GM23338 (cell line): ENCODE results near the gene PCOLCE2. TPM values are rescaled to one million over a fixed set of nuclear protein-coding genes. Genes with fewer than 3 reads are reported as not detected.

Source experiments
- ATAC-seq: fragments of 200-7000 bp; cut with Tn5 transposase; 3 replicates; pipeline ENCODE4 v1.9.1; 2020
- DNase-seq: peaks from one replicate; pipeline ENCODE4 v3.0.0-alpha.2; 2015; ENCODE audit warnings: low spot score
- H2AFZ ChIP-seq: fragments of 200-600 bp; sonication (generic); 2 replicates; pipeline ENCODE4 v1.8.0; 2016; ENCODE audit warnings: antibody characterized with exemption, mild to moderate bottlenecking, moderate library complexity
- H3F3A ChIP-seq: fragments of 200-600 bp; sonication (generic); replicated peaks from 2 replicates; pipeline ENCODE4 v1.8.0; 2017; ENCODE audit warnings: antibody characterized with exemption, mixed run types, low read depth
- H3K27ac ChIP-seq: fragments of 200-600 bp; sonication (generic); 2 replicates; pipeline ENCODE4 v1.6.1; 2016; ENCODE audit warnings: low read depth
- H3K27me3 ChIP-seq: fragments of 200-600 bp; sonication (generic); 2 replicates; pipeline ENCODE4 v1.8.0; 2016; ENCODE audit warnings: mild to moderate bottlenecking, mixed run types, moderate library complexity; ENCODE audit not compliant: insufficient read depth
- H3K36me3 ChIP-seq: fragments of 200-600 bp; sonication (generic); 2 replicates; pipeline ENCODE4 v1.8.0; 2016; ENCODE audit warnings: mild to moderate bottlenecking; ENCODE audit not compliant: insufficient read depth
- H3K4me1 ChIP-seq: fragments of 200-600 bp; sonication (generic); 2 replicates; pipeline ENCODE4 v1.8.0; 2016; ENCODE audit warnings: mild to moderate bottlenecking, moderate library complexity; ENCODE audit not compliant: insufficient read depth
- H3K4me2 ChIP-seq: fragments of 200-600 bp; sonication (generic); 2 replicates; pipeline ENCODE4 v1.7.1; 2017; ENCODE audit warnings: mixed run types
- H3K4me3 ChIP-seq: fragments of 200-600 bp; sonication (generic); 2 replicates; pipeline ENCODE4 v1.6.1; 2016; ENCODE audit warnings: mixed run types
- H3K79me2 ChIP-seq: fragments of 200-600 bp; sonication (generic); replicated peaks from 2 replicates; pipeline ENCODE4 v1.8.0; 2017; ENCODE audit warnings: mild to moderate bottlenecking; ENCODE audit not compliant: insufficient read depth
- H3K9me2 ChIP-seq: fragments of 200-600 bp; sonication (generic); 2 replicates; pipeline ENCODE4 v1.8.0; 2017; ENCODE audit not compliant: insufficient read depth
- H4K20me1 ChIP-seq: fragments of 200-600 bp; sonication (generic); replicated peaks from 2 replicates; pipeline ENCODE4 v1.8.0; 2017; ENCODE audit warnings: mild to moderate bottlenecking; ENCODE audit not compliant: insufficient read depth
- H3K27ac Mint-ChIP-seq: 2 replicates; pipeline ENCODE4 v1.8.0; 2020; ENCODE audit warnings: inconsistent platforms, mild to moderate bottlenecking, moderate library complexity, mixed read lengths
- H3K27me3 Mint-ChIP-seq: 3 replicates; pipeline ENCODE4 v1.8.0; 2022; ENCODE audit warnings: low read depth, mild to moderate bottlenecking, moderate library complexity, mixed read lengths, inconsistent platforms; ENCODE audit not compliant: insufficient read depth, poor library complexity
- H3K36me3 Mint-ChIP-seq: 3 replicates; pipeline ENCODE4 v1.8.0; 2021; ENCODE audit warnings: low read depth, mild to moderate bottlenecking, inconsistent platforms, moderate library complexity, mixed read lengths
- H3K4me1 Mint-ChIP-seq: 3 replicates; pipeline ENCODE4 v1.8.0; 2020; ENCODE audit warnings: mild to moderate bottlenecking, inconsistent platforms, mixed read lengths
- H3K4me3 Mint-ChIP-seq: 3 replicates; pipeline ENCODE4 v1.8.0; 2021; ENCODE audit warnings: moderate library complexity, mild to moderate bottlenecking, inconsistent platforms, mixed read lengths
- H3K9me3 Mint-ChIP-seq: 3 replicates; pipeline ENCODE4 v1.8.0; 2020; ENCODE audit warnings: moderate library complexity, mild to moderate bottlenecking, inconsistent platforms, mixed read lengths
- CREB1 ChIP-seq: fragments of 250-450 bp; sonication (Bioruptor Pico); IDR thresholded peaks from 2 replicates; pipeline ENCODE4 v1.5.0; 2020; ENCODE audit warnings: low read depth, mild to moderate bottlenecking, moderate library complexity
- EZH2 ChIP-seq: fragments of 200-600 bp; sonication (generic); IDR thresholded peaks from one replicate; pipeline ENCODE4 v1.8.0; 2017; ENCODE audit warnings: antibody characterized with exemption, mild to moderate bottlenecking, low read depth; ENCODE audit not compliant: unreplicated experiment
- EZH2phosphoT487 ChIP-seq: fragments of 200-600 bp; sonication (generic); IDR thresholded peaks from one replicate; pipeline ENCODE4 v1.8.1; 2018; ENCODE audit warnings: antibody characterized with exemption; ENCODE audit not compliant: unreplicated experiment
- JUNB ChIP-seq: IDR thresholded peaks from one replicate; pipeline ENCODE4 v1.6.1; 2016; ENCODE audit warnings: antibody characterized with exemption; ENCODE audit not compliant: unreplicated experiment
- POLR2AphosphoS5 ChIP-seq: IDR thresholded peaks from 2 replicates; pipeline ENCODE4 v1.6.1; 2016; ENCODE audit warnings: antibody characterized with exemption, low read depth
- REST ChIP-seq: IDR thresholded peaks from one replicate; pipeline ENCODE4 v1.6.1; 2018; ENCODE audit warnings: antibody characterized with exemption; ENCODE audit not compliant: unreplicated experiment
- STAT1 ChIP-seq: IDR thresholded peaks from one replicate; pipeline ENCODE4 v1.6.1; 2016; ENCODE audit warnings: antibody characterized with exemption; ENCODE audit not compliant: unreplicated experiment
- ZNF114 ChIP-seq: fragments of 250-450 bp; sonication (Bioruptor Pico); IDR thresholded peaks from 2 replicates; pipeline ENCODE4 v1.5.0; 2020; ENCODE audit warnings: mild to moderate bottlenecking, moderate library complexity
- ZNF331 ChIP-seq: fragments of 250-450 bp; sonication (Bioruptor Pico); IDR thresholded peaks from 2 replicates; pipeline ENCODE4 v1.5.0; 2020; ENCODE audit warnings: low read depth, mild to moderate bottlenecking, moderate library complexity
- polyA plus RNA-seq: library from polyadenylated mRNA; unstranded; fragments of >200 nt; fragmentation: Nextera tagmentation; extraction: Ambion mirVana; gene quantifications from 2 replicates; pipeline ENCODE4 v1.2.1, GENCODE V29; 2016
- total RNA-seq: library from RNA; depleted of rRNA; stranded (reverse); fragments of >200 nt; shearing (Covaris generic); gene quantifications from 2 replicates; pipeline ENCODE4 v1.2.3, GENCODE V29; 2014
- TF ChIP-seq, protein P1 (sequence below), 2 experiments: fragments of 200-600 bp in 1 of 2; sonication (generic) in 1 of 2; conservative IDR thresholded peaks; 2 replicates each; pipeline versions ENCODE4 v1.5.1 to v1.6.1; 2016 to 2017; ENCODE audit warnings: antibody characterized with exemption in 2 of 2, low read depth in 2 of 2, mild to moderate bottlenecking in 2 of 2, moderate library complexity in 1 of 2

Gene PCOLCE2
- total and polyA plus RNA-seq, 2 experiments from 2014 or later, result 17.7 to 22.6 TPM

DNA sequence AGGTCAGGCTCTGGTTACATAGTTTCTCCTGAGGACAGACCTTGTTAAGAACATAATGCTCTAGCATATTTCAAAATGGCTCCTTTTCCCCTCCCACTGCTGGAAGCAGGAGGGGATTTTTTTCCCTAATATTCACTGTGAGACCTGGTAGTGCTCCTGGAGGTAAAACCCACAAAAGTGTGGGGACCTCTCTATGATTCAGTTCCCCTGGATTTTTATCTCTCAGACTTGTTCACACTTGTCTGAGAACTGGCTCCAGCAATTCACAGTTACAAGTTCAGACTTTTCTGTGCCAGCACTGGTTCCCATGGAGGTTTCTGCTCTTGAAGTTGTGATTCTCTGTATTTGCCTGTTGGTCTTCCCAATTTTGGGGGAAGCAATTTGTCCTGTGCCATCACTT, 36.3 kb upstream of the PCOLCE2 start:
- H3F3A ChIP-seq, result no peaks in the 10 kb centered on the region
- no peaks in the 10 kb centered on the region for H4K20me1 ChIP-seq
- no peaks in the 10 kb centered on the region for H3K79me2 ChIP-seq
- no peak overlapping the region for H3K27ac ChIP-seq
- TF ChIP-seq ZNF114 (CRISPR knock-in tag) (no peak), REST (no peak), STAT1 (no peak), EZH2phosphoT487 (no peak), CREB1 (no peak), EZH2 (no peak), ZNF331 (no peak)
- TF ChIP-seq, protein P1, sequence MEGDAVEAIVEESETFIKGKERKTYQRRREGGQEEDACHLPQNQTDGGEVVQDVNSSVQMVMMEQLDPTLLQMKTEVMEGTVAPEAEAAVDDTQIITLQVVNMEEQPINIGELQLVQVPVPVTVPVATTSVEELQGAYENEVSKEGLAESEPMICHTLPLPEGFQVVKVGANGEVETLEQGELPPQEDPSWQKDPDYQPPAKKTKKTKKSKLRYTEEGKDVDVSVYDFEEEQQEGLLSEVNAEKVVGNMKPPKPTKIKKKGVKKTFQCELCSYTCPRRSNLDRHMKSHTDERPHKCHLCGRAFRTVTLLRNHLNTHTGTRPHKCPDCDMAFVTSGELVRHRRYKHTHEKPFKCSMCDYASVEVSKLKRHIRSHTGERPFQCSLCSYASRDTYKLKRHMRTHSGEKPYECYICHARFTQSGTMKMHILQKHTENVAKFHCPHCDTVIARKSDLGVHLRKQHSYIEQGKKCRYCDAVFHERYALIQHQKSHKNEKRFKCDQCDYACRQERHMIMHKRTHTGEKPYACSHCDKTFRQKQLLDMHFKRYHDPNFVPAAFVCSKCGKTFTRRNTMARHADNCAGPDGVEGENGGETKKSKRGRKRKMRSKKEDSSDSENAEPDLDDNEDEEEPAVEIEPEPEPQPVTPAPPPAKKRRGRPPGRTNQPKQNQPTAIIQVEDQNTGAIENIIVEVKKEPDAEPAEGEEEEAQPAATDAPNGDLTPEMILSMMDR (conservative IDR thresholded peaks at IDR 0.05; ENCODE audit: low read depth in 2 of 2), result no peak
- Mint-ChIP-seq H3K4me1 (no peaks in the 10 kb centered on the region), H3K4me3 (no peak overlapping the region), H3K27me3 (no peaks in the 10 kb centered on the region), H3K36me3 (no peaks in the 10 kb centered on the region; the same call in 2 of the 3 replicates), H3K9me3 (peaks cover 10% of the 10 kb centered on the region; the same call in 2 of the 3 replicates), H3K27ac (no peak overlapping the region)
- H3K9me2 ChIP-seq, result no peaks in the 10 kb centered on the region
- H3K27me3 ChIP-seq, result no peaks in the 10 kb centered on the region
- ATAC-seq (no peak), DNase-seq (no peak)
- no peaks in the 10 kb centered on the region for H3K36me3 ChIP-seq
- no peaks in the 10 kb centered on the region for H3K4me1 ChIP-seq
- H3K4me3 ChIP-seq, result no peak overlapping the region
- H3K4me2 ChIP-seq, result no peak overlapping the region
- peak overlapping the region; percentile 63 for H2AFZ ChIP-seq

DNA sequence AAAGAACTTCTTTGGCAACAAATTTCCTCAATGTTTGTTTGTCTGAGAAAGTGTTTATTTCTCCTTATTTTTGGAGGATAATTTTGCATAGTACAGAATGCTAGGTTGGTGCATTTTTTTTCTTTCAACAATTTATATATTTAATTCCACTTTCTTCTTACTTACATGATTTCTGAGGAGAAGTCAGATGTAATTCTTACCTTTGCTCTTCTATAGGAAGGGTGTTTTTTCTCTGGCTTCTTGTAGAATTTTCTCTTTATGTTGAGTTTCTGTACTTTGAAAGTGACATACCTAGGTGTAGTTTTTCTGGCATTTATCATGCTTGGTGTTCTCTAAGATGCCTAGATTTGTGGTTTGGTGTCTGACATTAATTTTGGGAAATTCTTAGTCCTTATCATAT, 34.8 kb upstream of the PCOLCE2 start:
- Histone ChIP-seq H3K9me2 (no peaks in the 10 kb centered on the region), H3K79me2 (no peaks in the 10 kb centered on the region), H3K4me3 (no peak overlapping the region), H3K4me2 (no peak overlapping the region), H3K36me3 (no peaks in the 10 kb centered on the region), H3K4me1 (no peaks in the 10 kb centered on the region), H3K27ac (no peak overlapping the region), H4K20me1 (no peaks in the 10 kb centered on the region), H3K27me3 (no peaks in the 10 kb centered on the region), H3F3A (no peaks in the 10 kb centered on the region), H2AFZ (no peak overlapping the region)
- H3K27ac Mint-ChIP-seq, result no peak overlapping the region
- no peaks in the 10 kb centered on the region for H3K4me1 Mint-ChIP-seq
- DNase-seq, result no peak
- no peak for ATAC-seq
- peaks cover 10% of the 10 kb centered on the region; the same call in 2 of the 3 replicates for H3K9me3 Mint-ChIP-seq
- no peaks in the 10 kb centered on the region for H3K27me3 Mint-ChIP-seq
- no peaks in the 10 kb centered on the region; the same call in 2 of the 3 replicates for H3K36me3 Mint-ChIP-seq
- no peak overlapping the region for H3K4me3 Mint-ChIP-seq
- TF ChIP-seq EZH2 (no peak), POLR2AphosphoS5 (no peak), ZNF114 (CRISPR knock-in tag) (no peak), JUNB (no peak), STAT1 (no peak), REST (no peak), ZNF331 (no peak)
